Esophagus squamous epithelium (tissue), 4 donors: ENCODE measurements around the gene TAOK1.

Source experiments
- POLR2A ChIP-seq, 4 donors: fragments of 450-650 bp; IDR thresholded peaks; one replicate each; pipeline ENCODE4 v1.6.1; 2017; ENCODE audit warnings: antibody characterized with exemption in 4 of 4, mild to moderate bottlenecking in 4 of 4, moderate library complexity in 3 of 4
- TF ChIP-seq, protein P1 (sequence below), 6 experiments: fragments of 450-650 bp in 4 of 6; fragments of 200-600 bp in 2 of 6; sonication (generic) in 2 of 6; IDR thresholded peaks; one replicate each; pipeline ENCODE4 v1.5.1; 2016 to 2019; ENCODE audit warnings: antibody characterized with exemption in 6 of 6, mild to moderate bottlenecking in 4 of 6, moderate library complexity in 4 of 6

DNA sequence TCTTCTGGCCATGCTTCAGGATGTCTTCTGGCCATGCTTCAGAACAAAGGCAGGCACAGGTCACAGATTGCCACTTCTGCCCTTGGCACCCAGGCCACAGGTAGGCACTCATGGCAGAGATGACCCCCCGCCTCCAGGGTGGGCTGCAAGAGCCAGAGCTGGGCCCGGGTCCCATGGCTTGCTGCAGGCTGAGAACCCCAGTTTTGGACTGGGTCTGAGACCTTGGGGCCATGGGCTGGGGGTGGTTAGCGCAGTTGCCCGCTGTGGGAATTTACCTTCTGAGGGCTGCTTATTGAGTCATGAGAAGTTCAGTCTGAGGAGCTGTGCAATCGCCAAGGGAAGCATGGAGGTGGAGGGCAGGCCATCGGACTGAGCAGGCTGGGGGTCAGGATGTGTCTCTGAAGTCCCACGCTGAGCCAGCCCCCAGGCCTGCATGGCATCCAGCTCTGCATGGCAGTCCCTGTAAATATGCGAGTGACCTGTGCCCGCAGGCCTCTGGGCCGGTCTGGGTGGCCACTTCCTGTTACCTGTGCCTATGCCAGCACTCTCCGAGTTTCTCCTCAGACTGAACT lies 204.4 kb downstream of the TAOK1 start:
- TF ChIP-seq, protein P1, sequence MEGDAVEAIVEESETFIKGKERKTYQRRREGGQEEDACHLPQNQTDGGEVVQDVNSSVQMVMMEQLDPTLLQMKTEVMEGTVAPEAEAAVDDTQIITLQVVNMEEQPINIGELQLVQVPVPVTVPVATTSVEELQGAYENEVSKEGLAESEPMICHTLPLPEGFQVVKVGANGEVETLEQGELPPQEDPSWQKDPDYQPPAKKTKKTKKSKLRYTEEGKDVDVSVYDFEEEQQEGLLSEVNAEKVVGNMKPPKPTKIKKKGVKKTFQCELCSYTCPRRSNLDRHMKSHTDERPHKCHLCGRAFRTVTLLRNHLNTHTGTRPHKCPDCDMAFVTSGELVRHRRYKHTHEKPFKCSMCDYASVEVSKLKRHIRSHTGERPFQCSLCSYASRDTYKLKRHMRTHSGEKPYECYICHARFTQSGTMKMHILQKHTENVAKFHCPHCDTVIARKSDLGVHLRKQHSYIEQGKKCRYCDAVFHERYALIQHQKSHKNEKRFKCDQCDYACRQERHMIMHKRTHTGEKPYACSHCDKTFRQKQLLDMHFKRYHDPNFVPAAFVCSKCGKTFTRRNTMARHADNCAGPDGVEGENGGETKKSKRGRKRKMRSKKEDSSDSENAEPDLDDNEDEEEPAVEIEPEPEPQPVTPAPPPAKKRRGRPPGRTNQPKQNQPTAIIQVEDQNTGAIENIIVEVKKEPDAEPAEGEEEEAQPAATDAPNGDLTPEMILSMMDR (IDR thresholded peaks at IDR 0.05): no peak
- TF ChIP-seq POLR2A (IDR thresholded peaks at IDR 0.05): no peak
